Measurements from ENCODE around the gene NUDT22. TPM values are rescaled to one million over a fixed set of nuclear protein-coding genes. Genes with fewer than 3 reads are reported as not detected.

NUDT22 gene
- total RNA-seq, 2 donors from 2014 or later = 73.3 to 95.6 TPM

DNA sequence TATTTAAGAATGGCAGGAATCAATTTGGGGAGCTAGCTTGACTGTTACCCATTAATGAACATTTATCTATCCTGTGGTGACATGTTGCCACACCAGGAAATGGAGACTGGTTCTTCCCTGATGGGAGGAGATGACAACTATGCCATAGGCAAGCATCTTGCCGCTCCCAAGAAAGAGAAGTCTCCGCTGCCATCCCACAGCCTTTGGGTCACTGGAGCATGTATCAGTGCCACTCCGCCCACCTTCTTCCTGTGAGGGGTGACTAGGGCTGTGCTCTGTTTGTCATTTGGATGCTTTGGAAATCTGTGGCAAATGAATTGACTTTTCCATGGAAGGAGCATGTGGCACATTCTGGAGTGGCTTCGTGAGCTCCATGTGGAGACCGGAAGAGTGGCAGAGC, 33.6 kb upstream of the NUDT22 start:
- H3K4me3 ChIP-seq = no peak overlapping the region
- DNase-seq (ENCODE audit: low spot score) = no peak
- no peaks in the 10 kb centered on the region for H3K9me3 ChIP-seq
- no peak overlapping the region for H3K27ac ChIP-seq
- peaks cover 0 to 19% of the 10 kb centered on the region in 2 donors for H3K4me1 ChIP-seq
- TF ChIP-seq, protein P1, sequence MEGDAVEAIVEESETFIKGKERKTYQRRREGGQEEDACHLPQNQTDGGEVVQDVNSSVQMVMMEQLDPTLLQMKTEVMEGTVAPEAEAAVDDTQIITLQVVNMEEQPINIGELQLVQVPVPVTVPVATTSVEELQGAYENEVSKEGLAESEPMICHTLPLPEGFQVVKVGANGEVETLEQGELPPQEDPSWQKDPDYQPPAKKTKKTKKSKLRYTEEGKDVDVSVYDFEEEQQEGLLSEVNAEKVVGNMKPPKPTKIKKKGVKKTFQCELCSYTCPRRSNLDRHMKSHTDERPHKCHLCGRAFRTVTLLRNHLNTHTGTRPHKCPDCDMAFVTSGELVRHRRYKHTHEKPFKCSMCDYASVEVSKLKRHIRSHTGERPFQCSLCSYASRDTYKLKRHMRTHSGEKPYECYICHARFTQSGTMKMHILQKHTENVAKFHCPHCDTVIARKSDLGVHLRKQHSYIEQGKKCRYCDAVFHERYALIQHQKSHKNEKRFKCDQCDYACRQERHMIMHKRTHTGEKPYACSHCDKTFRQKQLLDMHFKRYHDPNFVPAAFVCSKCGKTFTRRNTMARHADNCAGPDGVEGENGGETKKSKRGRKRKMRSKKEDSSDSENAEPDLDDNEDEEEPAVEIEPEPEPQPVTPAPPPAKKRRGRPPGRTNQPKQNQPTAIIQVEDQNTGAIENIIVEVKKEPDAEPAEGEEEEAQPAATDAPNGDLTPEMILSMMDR (IDR thresholded peaks at IDR 0.05) = no peak
- H3K27me3 ChIP-seq = no peaks in the 10 kb centered on the region
- peaks cover 54% of the 10 kb centered on the region for H3K36me3 ChIP-seq

DNA sequence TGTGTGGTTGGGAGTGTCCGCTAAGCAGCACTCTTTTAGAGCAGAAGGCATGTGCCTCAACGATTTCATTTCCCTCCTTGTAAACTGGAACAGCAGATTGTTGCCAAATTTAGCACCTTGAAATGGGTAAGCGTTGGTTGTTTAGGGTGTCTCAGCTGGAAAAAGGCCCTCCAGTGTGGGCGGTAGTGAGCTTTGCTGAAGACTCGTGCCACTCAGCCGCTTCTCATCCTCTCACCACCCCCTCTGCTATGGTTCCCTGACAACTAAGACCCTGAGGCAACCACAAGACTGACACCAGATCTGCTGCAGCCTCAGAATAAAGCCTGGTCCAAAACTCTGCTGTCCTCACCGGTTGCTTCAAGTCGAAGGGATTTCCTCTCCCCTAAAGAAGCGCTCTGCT, 29.4 kb upstream of the NUDT22 start:
- no peak for DNase-seq (ENCODE audit: low spot score)
- H3K4me3 ChIP-seq = no peak overlapping the region
- H3K27ac ChIP-seq = no peak overlapping the region
- no peaks in the 10 kb centered on the region for H3K27me3 ChIP-seq
- no peaks in the 10 kb centered on the region for H3K9me3 ChIP-seq
- TF ChIP-seq, protein P1 (IDR thresholded peaks at IDR 0.05) = no peak
- peaks cover 89% of the 10 kb centered on the region for H3K36me3 ChIP-seq
- no peaks in the 10 kb centered on the region for H3K4me1 ChIP-seq

DNA sequence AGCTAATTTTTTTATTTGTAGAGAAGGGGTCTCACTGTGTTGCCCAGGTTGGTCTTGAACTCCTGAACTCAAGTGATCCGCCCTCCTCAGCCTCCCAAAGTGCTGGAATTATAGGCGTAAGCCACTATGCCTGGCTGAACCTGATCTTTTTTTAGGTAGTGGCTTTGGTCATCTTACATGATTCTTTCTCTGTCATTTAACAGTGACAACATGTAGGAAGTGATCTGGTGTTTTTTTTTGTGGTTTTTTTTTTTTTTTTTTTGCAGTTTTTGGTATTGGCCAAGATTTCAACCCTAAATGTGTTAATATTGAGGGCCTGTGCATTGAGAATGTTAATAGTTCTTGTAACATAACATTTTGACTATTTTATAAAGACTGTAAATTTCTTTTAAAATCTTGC, 27.6 kb upstream of the NUDT22 start:
- H3K36me3 ChIP-seq = peaks cover 97% of the 10 kb centered on the region
- no peak overlapping the region for H3K27ac ChIP-seq

DNA sequence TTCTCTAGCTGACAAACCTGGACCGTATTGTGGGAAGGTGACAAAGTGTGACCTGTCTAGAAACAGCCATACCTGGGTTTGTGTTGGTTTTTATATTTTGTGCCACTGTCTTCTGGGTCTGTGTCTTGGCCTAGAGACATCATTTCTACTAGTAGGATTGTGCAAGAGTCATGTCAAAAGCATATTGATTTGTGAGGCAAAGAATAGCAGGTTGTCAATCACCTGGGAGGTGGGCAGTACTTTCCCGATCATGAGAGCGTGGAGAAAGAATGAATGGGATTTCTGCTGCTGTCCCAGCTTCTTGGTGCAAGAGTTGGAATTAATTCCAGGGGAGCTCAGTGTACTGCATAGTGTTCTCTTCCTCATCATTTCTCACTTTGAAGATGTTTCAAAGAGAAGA, 24.5 kb upstream of the NUDT22 start:
- Histone ChIP-seq H3K27ac (no peak overlapping the region), H3K4me3 (no peak overlapping the region), H3K4me1 (peaks cover 0 to 18% of the 10 kb centered on the region in 2 donors), H3K27me3 (no peaks in the 10 kb centered on the region), H3K36me3 (peaks cover 79% of the 10 kb centered on the region), H3K9me3 (no peaks in the 10 kb centered on the region)
- no peak for DNase-seq (ENCODE audit: low spot score)
- TF ChIP-seq, protein P1 (IDR thresholded peaks at IDR 0.05) = no peak

More for the DNA sequence above, 27.6 kb upstream of the NUDT22 start:
- no peak for DNase-seq (ENCODE audit: low spot score)
- H3K4me1 ChIP-seq = no peaks in the 10 kb centered on the region
- TF ChIP-seq, protein P1 (IDR thresholded peaks at IDR 0.05) = no peak
- no peak overlapping the region for H3K4me3 ChIP-seq
- no peaks in the 10 kb centered on the region for H3K27me3 ChIP-seq
- no peaks in the 10 kb centered on the region for H3K9me3 ChIP-seq

DNA sequence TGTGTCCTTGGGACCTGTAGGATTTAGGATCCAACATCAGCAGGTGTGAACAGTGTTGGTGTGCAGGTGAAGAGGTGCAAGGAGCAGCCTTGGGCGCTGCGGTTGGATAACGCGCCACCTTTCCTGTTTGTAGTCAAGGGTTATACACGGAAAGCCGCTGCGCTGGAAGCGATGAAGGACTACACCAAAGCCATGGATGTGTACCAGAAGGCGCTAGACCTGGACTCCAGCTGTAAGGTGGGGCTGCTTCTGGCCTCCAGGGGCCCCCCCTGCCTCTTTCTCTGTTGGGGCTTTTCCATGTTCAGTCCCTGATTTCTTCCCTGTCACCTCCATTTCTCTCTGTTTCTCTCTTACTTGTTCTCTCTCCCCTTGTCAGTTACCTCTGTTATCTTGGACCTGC, 23.1 kb upstream of the NUDT22 start:
- Histone ChIP-seq H3K4me3 (no peak overlapping the region), H3K36me3 (peaks cover 72% of the 10 kb centered on the region), H3K9me3 (no peaks in the 10 kb centered on the region), H3K4me1 (peaks cover 0 to 30% of the 10 kb centered on the region in 2 donors), H3K27ac (no peak overlapping the region), H3K27me3 (no peaks in the 10 kb centered on the region)
- TF ChIP-seq, protein P1 (IDR thresholded peaks at IDR 0.05) = no peak
- DNase-seq (ENCODE audit: low spot score) = no peak

DNA sequence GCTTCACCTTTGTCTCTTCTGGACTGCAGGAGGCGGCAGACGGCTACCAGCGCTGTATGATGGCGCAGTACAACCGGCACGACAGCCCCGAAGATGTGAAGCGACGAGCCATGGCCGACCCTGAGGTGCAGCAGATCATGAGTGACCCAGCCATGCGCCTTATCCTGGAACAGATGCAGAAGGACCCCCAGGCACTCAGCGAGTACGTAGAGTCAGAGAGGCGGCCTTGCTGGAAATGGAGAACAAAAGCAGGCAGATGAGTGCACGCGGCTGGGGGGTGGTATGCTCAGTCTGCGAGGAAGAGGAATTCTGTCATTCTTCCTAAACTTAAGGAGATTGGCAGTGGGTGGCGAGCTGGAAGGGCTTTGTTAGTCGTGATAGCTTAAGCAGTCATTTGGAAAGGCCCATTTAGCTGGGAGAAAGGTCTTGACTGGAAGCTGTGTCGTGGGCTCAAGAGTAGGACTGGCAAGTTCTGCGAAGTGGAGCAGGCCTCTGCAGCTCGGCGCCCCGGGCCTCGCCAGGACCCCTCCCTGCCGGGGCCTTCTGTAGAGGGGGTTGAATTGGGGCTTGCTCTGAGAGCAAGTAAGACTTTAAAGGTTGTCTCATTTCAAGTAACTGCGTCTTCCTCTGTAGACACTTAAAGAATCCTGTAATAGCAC, 22.5 kb upstream of the NUDT22 start:
- TF ChIP-seq, protein P1 (IDR thresholded peaks at IDR 0.05) = no peak
- H3K4me3 ChIP-seq = no peak overlapping the region
- H3K36me3 ChIP-seq = peaks cover 67% of the 10 kb centered on the region
- no peaks in the 10 kb centered on the region for H3K9me3 ChIP-seq
- H3K27me3 ChIP-seq = no peaks in the 10 kb centered on the region
- DNase-seq (ENCODE audit: low spot score) = no peak
- H3K4me1 ChIP-seq = peaks cover 0 to 36% of the 10 kb centered on the region in 2 donors
- H3K27ac ChIP-seq = no peak overlapping the region

Data from right atrium auricular region (tissue), 2 donors.